Stimulated activated CD8-positive, alpha-beta memory T cell treated with anti-CD3 and anti-CD28 coated beads, Interleukin-2, amount 100 ng/mL, for 1 hour (primary cell): ENCODE results near the gene SMARCD3.

Experiments used
- DNase-seq, 2 donors: peaks; one replicate each; pipeline ENCODE4 v3.0.0-alpha.2; 2020; ENCODE audit warnings: low read depth in 2 of 2

SMARCD3 gene

GRCh38 chr7:151249034-151249731, 689 bp upstream of the SMARCD3 start:
- DNase-seq: no peak

DNA sequence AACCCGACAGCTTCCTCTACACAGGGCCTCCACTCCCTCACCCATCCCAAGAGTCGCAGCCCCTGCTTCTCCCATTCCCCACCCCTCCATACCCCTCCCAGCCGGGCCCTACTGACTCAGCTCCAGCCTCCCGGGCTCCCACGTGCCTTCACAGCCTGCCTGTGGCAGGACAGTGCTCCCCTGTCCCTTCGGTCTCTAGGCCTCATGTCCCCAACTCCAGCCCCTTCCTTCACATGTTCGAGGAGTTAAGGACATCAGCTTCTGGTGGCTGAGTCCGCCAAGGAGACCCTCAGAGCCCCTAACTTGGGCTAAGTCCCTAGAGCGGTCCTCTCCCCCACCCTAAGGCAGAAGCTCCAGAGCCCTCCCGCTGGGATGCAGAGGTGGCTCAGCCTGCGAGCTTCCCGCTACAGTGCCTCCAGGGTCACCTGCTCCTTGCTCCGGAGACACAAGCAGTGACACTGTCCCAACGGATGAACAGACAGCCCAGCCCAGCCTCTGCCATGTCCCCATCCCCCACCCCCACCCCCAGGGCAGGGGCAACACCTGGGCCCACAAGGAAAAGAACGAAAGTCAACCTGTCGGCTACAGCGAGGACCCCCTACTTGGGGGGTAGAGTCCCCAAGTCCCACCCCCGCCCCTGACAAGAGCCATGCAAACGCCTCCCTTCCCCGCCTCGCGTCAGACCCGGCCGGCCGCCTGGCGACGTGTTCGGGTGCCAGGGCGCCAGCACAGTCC, 716 bp downstream of the SMARCD3 start:
- DNase-seq: no peak

DNA sequence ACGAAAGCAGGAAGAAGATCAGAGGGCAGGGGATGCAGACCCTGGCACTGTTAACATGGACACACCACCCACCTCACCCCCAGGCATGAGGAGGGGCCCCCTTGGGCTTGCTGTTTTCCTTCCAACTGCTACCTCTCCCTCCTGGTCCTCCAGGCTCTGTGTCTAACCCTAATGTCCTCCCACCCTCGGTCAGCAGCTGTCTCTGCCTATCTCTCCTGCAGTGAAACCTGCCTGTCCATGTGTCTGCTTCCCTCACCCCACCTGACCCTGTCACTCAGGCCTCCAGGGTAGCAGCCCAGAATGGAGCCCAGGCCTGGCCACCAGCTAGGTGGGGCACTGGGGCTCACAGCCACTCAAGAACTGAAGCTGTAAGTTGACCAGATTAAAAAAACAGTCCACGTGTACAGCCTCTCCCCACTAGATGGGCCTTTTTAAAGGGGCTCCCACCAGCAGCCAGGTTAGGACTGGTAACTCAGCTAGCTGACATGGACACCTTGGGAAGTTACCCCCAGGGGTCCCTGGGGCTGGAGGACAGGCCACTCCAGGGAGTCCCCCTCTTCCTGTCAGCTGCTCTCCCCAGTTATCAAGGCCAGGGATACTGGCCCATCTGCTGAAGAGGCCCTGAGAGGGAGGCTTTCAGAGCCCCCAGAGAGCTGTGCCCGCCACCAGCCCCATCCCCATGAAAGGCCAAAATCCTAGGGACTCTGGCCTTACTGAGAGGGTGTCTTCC, 1.5 kb downstream of the SMARCD3 start:
- DNase-seq: no peak

GRCh38 chr7:151246102-151246850, 2.2 kb downstream of the SMARCD3 start:
- no peak for DNase-seq

DNA sequence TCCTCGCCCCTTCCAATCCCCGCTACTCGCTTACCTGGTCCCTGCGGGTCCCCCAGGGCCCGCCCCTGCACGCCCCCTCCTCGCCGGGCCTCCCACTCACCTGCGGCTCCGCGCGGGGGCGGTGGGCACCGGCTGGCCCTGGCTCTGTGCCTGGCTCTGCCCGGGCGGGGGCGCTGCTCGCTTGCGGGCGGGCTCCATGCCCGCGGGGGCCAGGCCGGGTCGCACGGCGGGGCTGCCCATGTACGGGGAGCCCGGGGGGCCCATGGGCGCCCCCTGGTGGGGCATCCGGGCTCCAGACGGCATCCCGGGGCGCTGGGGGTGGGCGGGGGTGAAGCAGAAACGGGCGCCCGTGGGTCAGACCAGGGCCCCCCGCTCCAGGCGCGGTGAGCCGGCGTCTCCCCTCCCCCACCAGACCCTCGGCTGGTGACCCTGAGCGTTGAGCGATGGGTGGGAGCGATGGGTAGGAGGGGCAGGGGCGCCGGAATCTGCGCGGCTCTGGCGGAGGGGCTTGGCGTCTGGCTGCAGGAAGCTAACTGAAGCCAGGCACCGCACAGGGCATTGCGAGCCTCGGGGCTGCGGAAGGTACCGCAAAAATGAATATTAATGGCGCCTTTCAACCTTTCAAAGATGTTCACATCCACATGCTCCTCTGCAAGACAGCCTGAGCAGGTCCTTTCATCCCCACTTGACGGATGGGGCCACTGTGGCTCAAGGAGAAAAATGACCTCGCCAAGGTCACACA, 3.0 kb downstream of the SMARCD3 start:
- peak in 1 of 2 donors; percentile 48 for DNase-seq

- no peak for DNase-seq
Measured at GRCh38 chr7:151244841-151245346, 3.6 kb downstream of the SMARCD3 start.

DNA sequence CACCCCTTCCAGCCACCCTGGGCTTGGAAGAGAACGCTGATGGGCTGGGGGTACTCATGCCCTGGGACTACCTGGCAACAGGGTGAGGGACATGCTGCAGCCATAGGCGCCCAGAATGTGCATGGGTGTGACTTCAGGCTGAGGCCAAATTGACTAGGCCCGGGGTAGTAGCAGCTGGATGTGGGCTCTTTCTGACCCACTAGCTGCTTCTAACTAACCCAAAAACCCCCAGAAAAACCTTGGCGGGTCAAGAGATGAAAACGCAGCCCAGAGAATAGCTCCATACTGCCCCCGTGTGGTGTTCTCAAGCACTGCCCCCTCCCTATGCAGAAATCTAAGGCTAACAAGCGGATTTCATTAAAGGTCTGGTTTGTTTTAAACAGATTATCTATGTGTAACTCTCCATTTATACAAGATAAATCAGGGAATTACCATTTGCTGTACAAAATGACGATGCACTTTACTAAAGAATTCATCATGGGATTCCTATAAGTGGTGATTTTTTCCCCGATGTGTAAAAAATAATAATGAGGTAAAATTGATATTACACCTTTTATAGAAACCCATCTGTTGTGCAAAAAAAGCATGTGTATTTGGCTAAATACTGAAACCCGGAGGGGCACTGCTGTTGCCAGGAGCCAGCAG, 4.2 kb downstream of the SMARCD3 start:
- DNase-seq: no peak

- DNase-seq: no peak
Measured at GRCh38 chr7:151243408-151244195, 4.9 kb downstream of the SMARCD3 start.

- DNase-seq: no peak
Measured at GRCh38 chr7:151243045-151243349, 5.5 kb downstream of the SMARCD3 start.

DNA sequence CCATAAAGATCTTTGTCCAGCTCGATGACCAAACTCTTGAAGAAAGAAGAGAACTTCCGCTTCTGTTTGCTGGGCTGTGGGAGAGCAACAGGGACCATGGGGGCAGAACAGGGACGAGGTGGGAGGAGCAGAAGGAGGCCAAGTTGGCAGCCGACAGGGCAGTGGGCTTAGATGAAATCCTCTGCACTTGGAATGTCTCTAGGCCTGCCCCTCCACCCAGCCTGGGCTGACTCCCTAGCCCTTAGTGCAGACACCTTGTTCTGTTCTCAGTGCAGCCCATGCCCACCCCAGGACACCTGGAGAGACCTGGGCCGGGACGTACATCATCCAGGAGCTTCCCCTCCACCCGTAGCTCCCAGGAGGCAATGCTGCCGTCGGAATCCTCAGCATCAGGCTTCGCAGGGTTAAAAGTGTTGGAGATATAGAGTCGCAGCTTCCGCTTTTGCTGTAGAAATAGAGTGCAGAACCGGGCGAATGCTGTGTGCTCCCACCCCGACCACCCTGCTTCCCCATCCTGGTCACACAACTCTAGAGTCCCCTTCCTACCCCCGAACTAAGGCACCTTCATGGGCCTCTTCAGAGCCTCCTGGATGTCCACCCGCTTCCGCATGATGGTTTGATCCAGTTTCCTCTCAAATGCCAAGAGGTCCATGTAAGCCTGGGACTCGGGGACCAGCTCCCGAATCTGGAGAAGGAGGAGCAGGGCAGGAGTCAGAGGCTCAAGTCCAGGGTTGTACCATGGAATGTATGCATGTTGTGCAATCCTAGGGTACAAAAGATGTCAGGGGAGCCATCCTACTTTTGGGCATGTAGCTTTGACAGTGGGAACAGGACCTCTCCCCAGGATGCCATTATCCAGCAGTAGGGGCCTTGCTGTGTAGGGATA, 6.1 kb downstream of the SMARCD3 start:
- no peak for DNase-seq

GRCh38 chr7:151241755-151242096, 6.8 kb downstream of the SMARCD3 start:
- no peak for DNase-seq

GRCh38 chr7:151240942-151241754, 7.3 kb downstream of the SMARCD3 start:
- no peak for DNase-seq

- no peak for DNase-seq
Measured at GRCh38 chr7:151240536-151240935, 8.0 kb downstream of the SMARCD3 start.

GRCh38 chr7:151239837-151240459, 8.5 kb downstream of the SMARCD3 start:
- no peak for DNase-seq

GRCh38 chr7:151238924-151239836, 9.3 kb downstream of the SMARCD3 start:
- DNase-seq: no peak

- DNase-seq: no peak
Measured at GRCh38 chr7:151238190-151238810, 10.2 kb downstream of the SMARCD3 start.
